Tibial nerve (tissue), 3 donors: ENCODE results near the gene RNF7.
"Not testable (repeated sequence)": the region's sequence is repeated elsewhere in the genome, so short reads cannot be mapped to it uniquely, and the experiment has no call there.

Experiments used
- POLR2A ChIP-seq, 2 donors: fragments of 450-650 bp; IDR thresholded peaks; one replicate each; pipeline ENCODE4 v1.6.1; 2017; ENCODE audit warnings: antibody characterized with exemption in 2 of 2, mild to moderate bottlenecking in 2 of 2, moderate library complexity in 2 of 2
- TF ChIP-seq, protein P1 (sequence below), 5 experiments: fragments of 200-600 bp in 3 of 5; fragments of 450-650 bp in 2 of 5; sonication (generic) in 3 of 5; IDR thresholded peaks; one replicate each; pipeline ENCODE4 v1.5.1; 2016 to 2019; ENCODE audit warnings: antibody characterized with exemption in 5 of 5, mild to moderate bottlenecking in 3 of 5, moderate library complexity in 2 of 5

DNA sequence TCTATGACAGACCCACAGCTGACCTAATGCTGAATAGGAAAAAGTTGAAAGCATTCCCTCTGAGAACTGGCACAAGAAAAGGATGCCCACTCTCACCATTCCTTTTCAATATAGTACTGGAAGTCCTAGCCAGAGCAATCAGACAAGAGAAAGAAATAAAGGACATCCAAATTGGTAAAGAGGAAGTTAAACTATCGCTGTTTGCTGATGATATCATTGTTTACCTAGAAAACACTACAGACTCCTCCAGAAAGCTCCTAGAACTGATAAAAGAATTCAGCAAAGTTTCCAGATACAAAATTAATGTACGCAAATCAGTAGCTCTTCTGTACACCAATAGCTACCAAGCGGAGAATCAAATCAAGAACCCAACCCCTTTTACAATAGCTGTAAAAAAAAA lies 34.7 kb upstream of the RNF7 start:
- not testable (repeated sequence) for TF ChIP-seq POLR2A (IDR thresholded peaks at IDR 0.05)
- TF ChIP-seq, protein P1, sequence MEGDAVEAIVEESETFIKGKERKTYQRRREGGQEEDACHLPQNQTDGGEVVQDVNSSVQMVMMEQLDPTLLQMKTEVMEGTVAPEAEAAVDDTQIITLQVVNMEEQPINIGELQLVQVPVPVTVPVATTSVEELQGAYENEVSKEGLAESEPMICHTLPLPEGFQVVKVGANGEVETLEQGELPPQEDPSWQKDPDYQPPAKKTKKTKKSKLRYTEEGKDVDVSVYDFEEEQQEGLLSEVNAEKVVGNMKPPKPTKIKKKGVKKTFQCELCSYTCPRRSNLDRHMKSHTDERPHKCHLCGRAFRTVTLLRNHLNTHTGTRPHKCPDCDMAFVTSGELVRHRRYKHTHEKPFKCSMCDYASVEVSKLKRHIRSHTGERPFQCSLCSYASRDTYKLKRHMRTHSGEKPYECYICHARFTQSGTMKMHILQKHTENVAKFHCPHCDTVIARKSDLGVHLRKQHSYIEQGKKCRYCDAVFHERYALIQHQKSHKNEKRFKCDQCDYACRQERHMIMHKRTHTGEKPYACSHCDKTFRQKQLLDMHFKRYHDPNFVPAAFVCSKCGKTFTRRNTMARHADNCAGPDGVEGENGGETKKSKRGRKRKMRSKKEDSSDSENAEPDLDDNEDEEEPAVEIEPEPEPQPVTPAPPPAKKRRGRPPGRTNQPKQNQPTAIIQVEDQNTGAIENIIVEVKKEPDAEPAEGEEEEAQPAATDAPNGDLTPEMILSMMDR (IDR thresholded peaks at IDR 0.05): not testable (repeated sequence)
